GM12878 (cell line): ENCODE results near the gene NEU4. TPM values are rescaled to one million over a fixed set of nuclear protein-coding genes. Genes with fewer than 3 reads are reported as not detected.

ENCODE experiments used
- ATAC-seq: fragments of 200-7000 bp; cut with Tn5 transposase; 3 replicates; pipeline ENCODE4 v1.9.1; 2020; ENCODE audit warnings: mild to moderate bottlenecking, moderate library complexity
- BruUV-seq: library from RNA; stranded (reverse); fragments of 400-500 nt; replicated peaks from 2 replicates; lab custom pipeline; 2021; lab: Mats Ljungman, UMichigan
- CTCF ChIA-PET: fragments of 300-600 bp; sonication (Branson Sonifier 250); formaldehyde crosslinking; extraction: SDS; loops from one replicate; lab custom pipeline; 2021; ENCODE audit warnings: inconsistent platforms; lab: Yijun Ruan, JAX
- POLR2A ChIA-PET: fragments of 350-600 bp; formaldehyde crosslinking; extraction: SDS; loops from one replicate; lab custom pipeline; 2021; ENCODE audit warnings: inconsistent platforms; lab: Charles Lee
- RAD21 ChIA-PET: fragments of 300-600 bp; sonication (Branson Sonifier 250); formaldehyde crosslinking; loops from one replicate; lab custom pipeline; 2023; ENCODE audit warnings: antibody characterized with exemption; ENCODE audit not compliant: unreplicated experiment; lab: Charles Lee
- SMC1A ChIA-PET: fragments of 300-600 bp; sonication (Branson Sonifier 250); formaldehyde crosslinking; loops from one replicate; lab custom pipeline; 2023; ENCODE audit not compliant: unreplicated experiment, uncharacterized antibody; lab: Charles Lee
- DNase-seq: peaks from one replicate; pipeline ENCODE4 v3.0.0-alpha.2; 2011; ENCODE audit warnings: low read depth, low spot score
- FAIRE-seq: peaks from 3 replicates; lab custom pipeline; 2011; peaks lifted over from hg19 to GRCh38; lab: Jason Lieb, UNC
- H2AFZ ChIP-seq: 2 replicates; pipeline ENCODE4 v1.6.0; 2011; ENCODE audit warnings: low read depth, low read length, control low read depth; ENCODE audit not compliant: control insufficient read depth
- H3K27ac ChIP-seq: 2 replicates; pipeline ENCODE4 v1.5.1; 2011; ENCODE audit warnings: control low read depth; ENCODE audit not compliant: control insufficient read depth, insufficient read depth
- H3K27me3 ChIP-seq, 2 experiments: replicated peaks in 1 of 2; 2 replicates each; pipeline versions ENCODE4 v1.6.0 to v1.6.1; 2011; ENCODE audit warnings: low read length in 1 of 2; ENCODE audit not compliant: control insufficient read depth in 2 of 2, insufficient read depth in 2 of 2
- H3K36me3 ChIP-seq, 2 experiments: 2 replicates each; pipeline ENCODE4 v1.5.1; 2011; ENCODE audit warnings: low read length in 1 of 2; ENCODE audit not compliant: control insufficient read depth in 2 of 2, insufficient read depth in 2 of 2
- H3K4me1 ChIP-seq: 2 replicates; pipeline ENCODE4 v1.6.1; 2011; ENCODE audit warnings: mild to moderate bottlenecking, low read length, moderate library complexity, mixed read lengths; ENCODE audit not compliant: control insufficient read depth, insufficient read depth
- H3K4me2 ChIP-seq: 2 replicates; pipeline ENCODE4 v1.6.0; 2011; ENCODE audit warnings: control low read depth; ENCODE audit not compliant: control insufficient read depth, insufficient read depth
- H3K4me3 ChIP-seq: fragments of 200-600 bp; sonication (generic); 2 replicates; pipeline ENCODE4 v1.5.1; 2016
- H3K79me2 ChIP-seq: 2 replicates; pipeline ENCODE4 v1.6.0; 2011; ENCODE audit warnings: low read length; ENCODE audit not compliant: control insufficient read depth, insufficient read depth
- H3K9ac ChIP-seq: 2 replicates; pipeline ENCODE4 v1.8.0; 2011; ENCODE audit warnings: low read length, control low read depth, mixed read lengths; ENCODE audit not compliant: control insufficient read depth, insufficient read depth
- H3K9me3 ChIP-seq: replicated peaks from 3 replicates; pipeline ENCODE4 v1.5.1; 2011; ENCODE audit warnings: mild to moderate bottlenecking, low read length; ENCODE audit not compliant: control insufficient read depth, insufficient read depth
- H4K20me1 ChIP-seq: 2 replicates; pipeline ENCODE4 v1.6.0; 2011; ENCODE audit not compliant: control insufficient read depth, insufficient read depth
- JUND ChIP-seq: IDR thresholded peaks from 2 replicates; pipeline ENCODE4 v1.6.1; 2012; ENCODE audit warnings: low read depth, mild to moderate bottlenecking, low read length, improper control_type of control experiment, moderate library complexity
- NFXL1 ChIP-seq: fragments of 450-650 bp; IDR thresholded peaks from 2 replicates; pipeline ENCODE4 v1.6.1; 2017; ENCODE audit warnings: antibody characterized with exemption, mild to moderate bottlenecking, borderline replicate concordance
- NR2C2 ChIP-seq: IDR thresholded peaks from 2 replicates; pipeline ENCODE4 v1.6.1; 2011; ENCODE audit warnings: borderline replicate concordance, low read depth; ENCODE audit not compliant: control insufficient read depth, insufficient read length
- RCOR1 ChIP-seq: conservative IDR thresholded peaks from 2 replicates; pipeline ENCODE4 v1.6.1; 2012; ENCODE audit warnings: low read depth, low read length, improper control_type of control experiment
- RELA ChIP-seq: fragments of 450-650 bp; IDR thresholded peaks from 2 replicates; pipeline ENCODE4 v1.8.0; 2014; ENCODE audit warnings: borderline replicate concordance; ENCODE audit not compliant: partially characterized antibody
- TCF7 ChIP-seq: IDR thresholded peaks from 2 replicates; pipeline ENCODE4 v1.6.1; 2014; ENCODE audit warnings: antibody characterized with exemption, borderline replicate concordance
- ZSCAN29 ChIP-seq: fragments of 450-650 bp; IDR thresholded peaks from 2 replicates; pipeline ENCODE4 v1.6.1; 2017; ENCODE audit warnings: mild to moderate bottlenecking, moderate library complexity
- WGBS: methylation state at CpG from one replicate; pipeline ENCODE4 v1.1.6; 2016; ENCODE audit warnings: low lambda C conversion rate; ENCODE audit not compliant: insufficient replicate concordance, insufficient coverage; ENCODE audit errors: missing lambda C conversion rate; 5-methylcytosine and 5-hydroxymethylcytosine counted together
- in situ Hi-C: fragments of 300-500 bp; cut with MboI; formaldehyde crosslinking; loops from 9 replicates; pipeline ENCODE4 v1.14.3; 2018; ENCODE audit warnings: mixed read lengths
- intact Hi-C: fragments of 100-400 bp; cut with micrococcal nuclease; formaldehyde crosslinking; loops from one replicate; pipeline ENCODE4 v1.14.2; 2022; ENCODE audit not compliant: unreplicated experiment
- polyA plus RNA-seq, 11 experiments: library from polyadenylated mRNA; depleted of rRNA in 4 of 11; unstranded in 6 of 11; stranded (reverse) in 5 of 11; fragments of >200 nt; fragmentation: Nextera tagmentation in 4 of 11; fragmentation: Illumina TruSeq in 1 of 11; extraction: Ambion mirVana in 4 of 11; extraction: Trizol in 1 of 11; gene quantifications; 1 replicate in 1 of 11; 2 replicates in 10 of 11; pipeline versions ENCODE4 v1.2.1 to v1.2.3, GENCODE V29; 2011 to 2016; ENCODE audit warnings: inconsistent platforms in 2 of 11, missing spikeins in 2 of 11, low read depth in 1 of 11
- total RNA-seq, 4 experiments: library from RNA; depleted of rRNA in 3 of 4; stranded (reverse); fragments of >200 nt in 3 of 4; fragmentation: Illumina TruSeq in 1 of 4; extraction: Trizol in 1 of 4; gene quantifications; 2 replicates each; pipeline versions ENCODE4 v1.2.1 to v1.2.3, GENCODE V29; 2013 to 2021

The NEU4 gene
- total and polyA plus RNA-seq, 10 of the 15 experiments (the other 5 are each of a cell fraction or from before 2014, with no cell fraction given) = 0.01 to 0.28 (median 0.14) TPM; not detected in 5

GRCh38 chr2:241852981-241853631, 44.1 kb downstream of the NEU4 start:
- Histone ChIP-seq H2AFZ (no peak overlapping the region), H3K9me3 (no peaks in the 10 kb centered on the region), H3K79me2 (peaks cover under 1% of the 10 kb centered on the region; the same call in 1 of the 2 replicates), H3K9ac (no peak overlapping the region), H3K27me3 (no peaks in the 10 kb centered on the region), H3K36me3 (no peaks in the 10 kb centered on the region), H3K27ac (no peak overlapping the region), H3K4me3 (no peak overlapping the region), H3K4me1 (no peaks in the 10 kb centered on the region), H4K20me1 (no peaks in the 10 kb centered on the region), H3K4me2 (no peak overlapping the region)
- no TSS peak for BruUV-seq
- WGBS = 37% methylated on average over 10 of the region's 10 CpGs
- ChIA-PET CTCF (no interaction called here), RAD21 (no interaction called here), SMC1A (no interaction called here), POLR2A (interaction anchor here (0.9 kb wide), 1 partner anchor 14 kb away, joined by 3 read pairs; no protein-coding TSS in a partner anchor)
- in situ Hi-C loops = no loop called here
- ATAC-seq = no peak
- no peak for DNase-seq
- intact Hi-C loops = no loop called here
- FAIRE-seq = no peak
- TF ChIP-seq NFXL1 (no peak), ZSCAN29 (no peak), JUND (no peak), TCF7 (no peak), RCOR1 (no peak), RELA (no peak), NR2C2 (no peak)
